Activated gamma-delta T cell (primary cell): ENCODE results near the gene LILRA1.
"Not testable (repeated sequence)": the region's sequence is repeated elsewhere in the genome, so short reads cannot be mapped to it uniquely, and the experiment has no call there.

Experiments used
- DNase-seq: peaks from one replicate; lab custom pipeline; 2025; lab: John Stamatoyannopoulos, UW

The LILRA1 gene

DNA sequence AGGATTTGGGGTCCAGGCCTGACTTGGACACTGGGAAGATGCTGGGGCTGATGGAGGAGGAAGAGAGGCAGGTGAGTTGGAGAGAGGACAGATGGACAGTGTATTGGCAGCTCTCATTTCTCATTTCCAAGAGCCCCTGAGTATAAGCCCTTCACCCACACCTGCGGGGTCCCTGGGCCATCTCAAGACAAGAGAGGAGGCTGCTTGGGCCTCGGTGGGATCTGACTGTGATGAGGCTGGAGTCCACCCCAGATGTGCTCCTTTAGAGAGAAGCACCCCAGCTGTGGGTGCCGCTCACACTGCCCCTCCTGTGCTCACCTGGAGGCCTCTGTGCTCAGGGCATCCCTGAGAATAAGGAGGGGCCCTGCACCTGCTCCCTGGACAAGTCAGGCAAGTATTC is 16.1 kb upstream of the LILRA1 start:
- DNase-seq: no peak

DNA sequence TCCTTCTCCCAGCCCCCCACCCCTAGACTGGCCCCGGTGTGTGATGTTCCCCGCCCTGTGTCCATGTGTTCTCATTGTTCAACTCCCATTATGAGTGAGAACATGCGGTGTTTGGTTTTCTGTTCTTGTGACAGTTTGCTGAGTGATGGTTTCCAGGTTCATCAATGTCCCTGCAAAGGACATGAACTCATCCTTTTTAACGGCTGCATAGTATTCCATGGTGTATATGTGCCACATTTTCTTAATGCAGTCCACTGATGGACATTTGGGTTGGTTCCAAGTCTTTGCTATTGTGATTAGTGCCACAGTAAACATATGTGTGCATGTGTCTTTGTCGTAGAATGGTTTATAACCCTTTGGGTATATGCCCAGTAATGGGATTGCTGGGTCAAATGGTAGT is 15.2 kb upstream of the LILRA1 start:
- DNase-seq: not testable (repeated sequence)

DNA sequence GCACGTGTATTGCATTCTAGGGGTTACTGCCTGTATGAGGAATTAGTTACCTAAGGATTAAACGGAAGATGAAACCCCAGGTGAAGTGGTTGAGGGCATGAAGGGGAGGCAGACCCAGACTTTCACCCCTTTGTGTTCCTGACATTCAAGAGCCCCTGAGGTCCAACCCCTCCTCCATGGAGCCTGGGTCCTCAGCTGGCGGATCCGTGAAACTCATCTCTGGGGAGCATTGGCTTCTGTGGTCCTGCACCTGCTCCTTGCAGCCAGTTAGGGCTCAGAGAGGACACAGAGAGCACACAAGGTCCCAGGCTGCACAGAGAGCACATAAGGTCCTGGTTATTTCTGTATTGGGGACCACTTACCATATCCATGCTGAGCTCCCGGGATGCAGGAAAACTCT is 7.0 kb upstream of the LILRA1 start:
- DNase-seq: no peak

DNA sequence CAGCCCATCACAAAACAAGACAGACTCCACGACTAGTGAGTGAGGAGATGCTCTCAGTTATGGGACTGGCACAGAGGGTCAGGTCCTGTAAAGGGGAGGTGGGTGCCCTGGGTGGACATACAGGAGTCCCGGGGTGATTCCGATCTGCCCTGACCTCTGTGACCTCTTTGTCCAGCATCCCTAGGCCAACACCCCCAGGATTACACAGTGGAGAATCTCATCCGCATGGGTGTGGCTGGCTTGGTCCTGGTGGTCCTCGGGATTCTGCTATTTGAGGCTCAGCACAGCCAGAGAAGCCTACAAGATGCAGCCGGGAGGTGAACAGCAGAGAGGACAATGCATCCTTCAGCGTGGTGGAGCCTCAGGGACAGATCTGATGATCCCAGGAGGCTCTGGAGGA is 6.4 kb upstream of the LILRA1 start:
- no peak for DNase-seq

DNA sequence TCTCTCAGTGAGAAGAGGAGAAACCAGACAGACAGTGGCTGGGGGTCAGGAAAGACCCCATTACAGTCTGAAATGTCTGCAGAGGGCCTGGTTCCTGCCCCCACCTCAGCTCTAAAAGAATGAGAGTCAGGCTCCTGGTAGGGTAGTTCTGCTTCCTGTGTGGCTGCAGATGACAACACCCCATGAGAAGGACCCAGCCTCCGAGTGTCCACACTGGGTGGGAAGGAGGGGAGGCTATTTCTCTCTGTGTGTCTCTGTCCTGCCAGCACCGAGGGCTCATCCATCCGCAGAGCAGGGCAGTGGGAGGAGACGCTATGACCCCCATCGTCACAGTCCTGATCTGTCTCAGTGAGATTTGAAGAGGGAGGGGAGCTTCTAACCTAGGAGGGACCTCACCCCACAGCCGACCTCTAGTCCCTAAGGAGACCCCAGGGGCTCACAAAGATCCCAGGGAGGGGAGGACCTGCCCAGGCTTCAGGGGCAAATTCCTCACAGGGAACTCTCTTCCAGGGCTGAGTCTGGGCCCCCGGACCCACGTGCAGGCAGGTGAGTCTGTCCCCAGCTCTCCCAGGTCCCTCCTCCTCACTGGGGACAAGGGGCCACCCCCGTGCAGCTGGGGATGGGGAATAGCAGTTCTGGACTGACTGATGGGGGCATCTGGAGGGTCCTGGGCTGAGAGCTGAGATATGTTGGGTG is 647 bp downstream of the LILRA1 start:
- DNase-seq: not testable (repeated sequence)

DNA sequence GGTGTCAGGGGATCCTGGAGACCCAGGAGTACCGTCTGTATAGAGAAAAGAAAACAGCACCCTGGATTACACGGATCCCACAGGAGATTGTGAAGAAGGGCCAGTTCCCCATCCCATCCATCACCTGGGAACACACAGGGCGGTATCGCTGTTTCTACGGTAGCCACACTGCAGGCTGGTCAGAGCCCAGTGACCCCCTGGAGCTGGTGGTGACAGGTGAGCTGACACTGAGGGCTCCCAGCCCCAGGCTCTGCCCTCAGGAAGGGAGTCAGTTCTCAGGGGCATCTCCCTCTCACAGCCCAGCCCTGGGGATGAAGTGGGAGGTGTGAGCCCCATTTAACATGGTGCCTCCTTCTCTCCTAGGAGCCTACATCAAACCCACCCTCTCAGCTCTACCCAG is 1.3 kb downstream of the LILRA1 start:
- DNase-seq: no peak

DNA sequence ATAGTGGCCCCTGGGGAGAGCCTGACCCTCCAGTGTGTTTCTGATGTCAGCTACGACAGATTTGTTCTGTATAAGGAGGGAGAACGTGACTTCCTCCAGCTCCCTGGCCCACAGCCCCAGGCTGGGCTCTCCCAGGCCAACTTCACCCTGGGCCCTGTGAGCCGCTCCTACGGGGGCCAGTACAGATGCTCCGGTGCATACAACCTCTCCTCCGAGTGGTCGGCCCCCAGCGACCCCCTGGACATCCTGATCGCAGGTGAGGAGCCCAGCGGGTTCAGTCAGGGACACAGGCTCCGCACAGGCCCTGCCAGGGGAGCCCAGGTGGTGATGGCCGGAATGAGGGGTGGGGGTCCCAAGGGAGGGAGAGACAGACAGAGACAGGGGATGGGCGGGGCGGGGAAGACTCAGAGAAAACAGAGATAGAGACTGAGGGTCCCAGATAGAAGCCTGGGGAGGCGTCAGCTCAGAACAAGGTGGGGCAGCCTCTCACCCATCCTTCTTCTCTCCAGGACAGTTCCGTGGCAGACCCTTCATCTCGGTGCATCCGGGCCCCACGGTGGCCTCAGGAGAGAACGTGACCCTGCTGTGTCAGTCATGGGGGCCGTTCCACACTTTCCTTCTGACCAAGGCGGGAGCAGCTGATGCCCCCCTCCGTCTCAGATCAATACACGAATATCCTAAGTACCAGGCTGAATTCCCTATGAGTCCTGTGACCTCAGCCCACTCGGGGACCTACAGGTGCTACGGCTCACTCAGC is 2.4 kb downstream of the LILRA1 start:
- DNase-seq: not testable (repeated sequence)

DNA sequence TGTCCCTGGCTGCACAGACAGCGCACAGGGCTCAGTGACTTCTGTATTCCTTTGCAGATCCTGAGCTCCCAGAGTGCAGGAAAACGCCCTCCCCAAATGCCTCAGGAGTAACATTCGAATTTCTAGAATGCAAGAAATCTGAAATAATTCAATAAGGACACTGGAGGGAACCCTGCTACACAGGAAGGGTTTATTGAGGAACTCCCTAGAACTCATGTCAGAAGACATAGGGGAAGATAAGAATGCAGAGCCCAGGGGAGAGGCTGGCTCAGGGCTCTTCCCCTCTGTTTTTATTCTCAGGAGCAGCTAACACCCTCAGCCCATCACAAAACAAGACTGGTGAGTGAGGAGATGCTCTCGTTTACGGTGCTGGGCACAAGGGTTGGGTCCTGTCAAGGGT is 6.8 kb downstream of the LILRA1 start:
- DNase-seq: no peak

DNA sequence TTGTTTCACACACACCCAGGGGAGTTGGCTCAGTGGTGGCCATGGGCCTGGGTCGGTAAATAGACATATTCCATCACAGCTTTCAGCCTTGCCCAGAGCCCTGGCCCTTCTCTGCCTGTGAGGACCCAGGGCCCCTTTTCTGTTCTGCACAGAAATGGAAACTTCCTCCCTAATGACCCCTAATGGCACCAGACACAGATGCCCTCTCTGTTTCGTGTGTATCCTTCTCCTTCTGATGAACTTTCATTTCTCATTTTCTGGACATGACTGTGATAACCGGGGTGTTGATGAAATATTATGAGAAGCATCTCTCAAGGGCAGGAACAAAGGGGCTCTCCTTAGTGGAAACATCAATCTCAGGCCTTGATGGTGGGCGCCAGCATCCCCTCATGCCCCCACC is 12.8 kb downstream of the LILRA1 start:
- DNase-seq: no peak

DNA sequence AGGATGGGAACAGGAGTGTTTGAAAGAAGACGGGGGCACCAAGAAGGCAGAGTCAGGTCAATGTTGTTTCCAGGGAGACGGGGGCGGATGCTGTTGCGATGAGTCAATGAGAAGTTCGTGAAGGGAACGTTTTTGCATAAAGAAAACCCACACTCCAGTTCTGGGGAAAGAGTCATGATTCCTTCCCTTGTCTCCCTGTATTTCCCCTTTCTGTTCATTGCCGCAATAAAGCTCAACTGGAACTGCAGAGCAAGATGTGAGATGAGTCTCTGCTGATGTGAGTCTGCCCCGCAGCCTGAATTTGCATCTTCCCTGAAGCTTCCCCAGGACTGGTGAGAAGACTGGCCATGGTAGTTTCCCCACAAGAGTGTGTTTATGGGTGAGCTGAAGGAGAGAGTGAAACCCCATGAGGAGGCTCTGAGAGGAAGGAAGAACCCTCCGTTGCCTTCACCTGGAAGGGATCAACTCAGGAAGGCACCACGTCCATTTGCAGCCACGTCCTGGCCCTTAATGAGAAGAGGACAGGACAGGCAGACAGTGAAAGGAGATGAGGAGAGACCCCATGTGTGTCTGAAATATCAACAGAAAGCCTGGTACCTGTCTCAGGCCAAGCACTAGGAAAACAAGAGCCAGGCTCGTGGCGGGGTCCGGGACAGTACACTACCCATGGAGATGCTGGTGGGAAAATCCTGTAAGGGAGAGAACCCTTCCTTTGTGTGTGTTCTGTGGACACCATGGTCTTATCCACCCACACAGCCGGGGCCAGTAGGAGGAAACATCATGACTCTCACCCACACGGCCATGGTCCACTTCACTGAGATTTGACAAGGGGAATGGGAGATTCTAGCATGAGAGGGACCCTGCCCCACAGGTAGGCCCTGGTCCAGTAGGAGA is 13.7 kb downstream of the LILRA1 start:
- no peak for DNase-seq

DNA sequence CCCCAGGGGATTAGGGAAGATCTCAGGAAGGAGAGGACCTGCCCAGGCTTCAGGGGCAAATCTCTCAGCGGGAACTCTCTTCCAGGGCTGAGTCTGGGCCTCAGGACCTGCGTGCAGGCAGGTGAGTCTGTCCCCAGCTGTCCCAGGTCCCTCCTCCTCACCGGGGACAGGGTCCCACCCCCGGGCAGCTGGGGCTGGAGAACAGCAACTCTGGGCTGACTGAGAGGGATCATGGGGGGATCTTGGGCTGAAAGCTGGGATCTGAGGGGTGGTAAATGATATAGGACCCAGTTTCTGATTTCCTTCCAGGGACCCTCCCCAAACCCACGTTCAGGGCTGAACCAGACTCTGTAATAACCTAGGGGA is 14.3 kb downstream of the LILRA1 start:
- no peak for DNase-seq

DNA sequence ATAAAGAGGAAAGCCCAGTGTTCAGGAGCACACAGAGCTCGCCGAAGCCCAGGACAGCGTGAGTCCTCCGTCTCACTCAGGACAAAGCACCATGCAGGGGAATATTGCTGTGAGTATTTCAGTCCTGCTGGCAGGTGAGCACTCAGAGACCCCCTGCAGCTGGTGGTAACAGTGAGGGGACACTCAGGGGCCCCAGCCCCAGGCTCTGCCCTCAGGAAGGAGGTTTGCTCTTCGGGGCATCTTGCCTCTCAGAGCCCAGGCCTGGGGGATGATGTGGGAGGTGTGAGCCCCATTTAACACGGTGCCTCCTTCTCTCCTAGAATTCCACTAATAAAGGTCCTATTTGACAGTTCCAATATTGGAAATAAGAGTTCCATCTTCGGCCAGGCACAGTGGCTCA is 14.8 kb downstream of the LILRA1 start:
- no peak for DNase-seq

DNA sequence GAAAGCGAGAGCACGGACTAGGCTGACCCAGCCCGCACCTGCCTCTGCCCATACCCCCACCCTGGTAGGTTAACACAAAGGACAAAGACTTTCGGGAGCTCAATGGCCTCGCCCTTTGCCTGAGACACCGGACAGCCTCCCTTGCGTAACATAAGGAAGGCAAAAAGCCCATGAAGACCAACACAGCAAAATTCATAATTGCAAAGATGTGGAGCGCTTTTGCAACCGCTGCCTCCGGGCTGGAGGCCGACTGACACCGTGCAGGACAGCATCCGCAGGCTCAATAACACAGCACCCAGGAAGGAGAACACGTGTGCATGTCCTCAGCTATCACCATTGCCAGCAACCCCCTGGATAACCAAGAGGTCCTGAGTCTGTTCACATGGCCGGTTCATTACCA is 15.4 kb downstream of the LILRA1 start:
- no peak for DNase-seq

DNA sequence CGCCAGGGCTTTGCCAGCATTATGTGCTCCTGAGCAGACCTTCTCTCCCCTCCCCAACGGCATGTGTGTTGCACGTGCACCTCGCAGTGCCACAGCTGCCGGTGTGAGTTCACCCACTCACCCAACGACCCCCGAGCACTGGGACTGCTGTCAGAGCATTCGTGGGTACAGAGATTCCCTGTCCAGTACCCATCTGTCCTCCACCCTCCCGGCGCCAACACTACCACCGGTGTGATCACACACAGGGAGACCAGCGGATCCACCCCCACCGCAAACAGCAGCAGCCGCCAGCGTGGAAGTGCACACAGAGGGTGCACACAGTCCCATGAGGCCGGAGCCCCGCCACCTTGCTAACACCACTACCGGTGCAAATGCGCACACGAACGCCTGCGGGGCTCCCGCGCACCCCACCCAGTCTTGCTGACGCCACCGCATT is 15.9 kb downstream of the LILRA1 start:
- no peak for DNase-seq

DNA sequence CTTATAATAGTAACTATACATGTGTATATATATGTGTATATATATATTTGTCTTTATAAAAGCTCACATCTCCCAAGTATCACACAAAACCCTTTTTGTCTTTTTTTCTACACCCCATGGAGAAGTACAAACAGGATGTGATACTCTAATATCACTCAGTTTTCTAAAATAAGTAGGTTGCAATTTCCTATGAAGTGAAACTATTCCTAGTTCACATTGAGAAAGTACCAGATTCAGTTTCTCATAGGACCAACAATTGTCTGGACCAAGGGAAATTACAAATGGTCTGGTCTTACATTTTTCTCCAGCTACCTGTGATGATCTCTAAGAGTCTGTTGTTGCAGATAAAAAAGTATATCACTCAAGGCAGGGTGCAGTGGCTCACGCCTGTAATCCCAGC is 19.0 kb downstream of the LILRA1 start:
- DNase-seq: no peak

DNA sequence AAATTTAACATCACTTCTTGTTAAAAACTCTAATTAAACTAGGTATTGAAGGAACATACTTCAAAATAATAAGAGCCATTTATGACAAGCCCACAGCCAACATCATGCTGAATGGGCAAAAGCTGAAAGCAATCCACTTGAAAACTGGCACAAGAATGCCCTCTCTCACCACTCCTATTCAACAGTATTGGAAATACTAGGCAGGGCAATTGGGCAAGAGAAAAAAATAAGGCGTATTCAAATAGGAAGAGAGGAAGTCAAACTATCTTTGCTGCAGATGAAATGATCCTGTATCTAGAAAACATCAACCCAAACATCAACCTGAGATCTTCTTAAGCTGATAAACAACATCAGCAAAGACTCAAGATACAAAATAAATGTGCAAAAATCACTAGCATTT is 21.3 kb downstream of the LILRA1 start:
- DNase-seq: no peak

DNA sequence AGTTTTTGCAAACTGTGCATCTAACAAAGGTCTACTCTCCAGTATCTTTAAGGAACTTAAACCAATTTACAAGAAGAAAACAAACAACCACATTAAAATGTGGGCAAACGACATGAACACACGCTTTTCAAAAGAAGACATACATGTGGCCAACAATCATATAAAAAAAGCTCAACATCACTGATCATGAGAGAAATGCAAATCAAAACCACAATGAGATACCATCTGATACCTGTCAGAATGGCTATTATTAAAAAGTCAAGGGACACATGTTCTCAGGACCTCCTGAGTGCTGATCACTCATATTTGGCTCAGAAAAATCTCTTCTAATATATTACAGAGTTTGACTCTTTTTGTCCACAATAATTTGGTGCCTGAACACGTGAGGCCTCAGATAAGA is 22.6 kb downstream of the LILRA1 start:
- DNase-seq: no peak

DNA sequence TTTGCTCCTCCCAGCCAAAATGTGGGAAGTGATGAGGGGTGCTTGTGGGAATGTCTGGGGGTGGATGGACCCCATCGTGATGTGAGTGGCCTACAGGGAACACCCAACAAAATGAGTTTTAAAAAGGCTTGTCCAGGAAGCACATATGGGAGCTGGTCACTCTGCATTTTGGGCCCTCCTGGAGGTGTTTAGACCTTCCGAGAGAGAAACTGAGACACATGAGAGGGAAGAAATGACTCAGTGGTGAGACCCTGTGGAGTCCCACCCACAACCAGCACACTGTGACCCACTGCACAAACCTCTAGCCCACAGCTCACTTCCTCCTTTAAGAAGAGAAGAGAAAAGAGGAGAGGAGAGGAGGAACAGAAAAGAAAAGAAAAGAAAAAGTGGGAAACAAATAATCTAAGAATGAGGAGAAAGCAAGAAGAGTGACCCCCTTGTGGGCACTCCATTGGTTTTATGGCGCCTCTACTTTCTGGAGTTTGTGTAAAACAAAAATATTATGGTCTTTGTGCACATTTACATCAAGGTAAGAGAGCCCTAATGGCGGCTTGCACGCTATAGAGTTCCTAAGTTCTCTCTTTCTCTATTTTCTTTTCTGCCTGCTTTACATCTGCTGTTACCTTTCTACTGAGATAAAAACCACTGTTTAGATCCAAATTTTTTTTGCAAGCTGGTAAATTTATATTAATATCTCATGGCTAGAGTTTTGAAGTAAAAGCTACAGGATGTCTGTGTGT is 23.6 kb downstream of the LILRA1 start:
- DNase-seq: no peak

DNA sequence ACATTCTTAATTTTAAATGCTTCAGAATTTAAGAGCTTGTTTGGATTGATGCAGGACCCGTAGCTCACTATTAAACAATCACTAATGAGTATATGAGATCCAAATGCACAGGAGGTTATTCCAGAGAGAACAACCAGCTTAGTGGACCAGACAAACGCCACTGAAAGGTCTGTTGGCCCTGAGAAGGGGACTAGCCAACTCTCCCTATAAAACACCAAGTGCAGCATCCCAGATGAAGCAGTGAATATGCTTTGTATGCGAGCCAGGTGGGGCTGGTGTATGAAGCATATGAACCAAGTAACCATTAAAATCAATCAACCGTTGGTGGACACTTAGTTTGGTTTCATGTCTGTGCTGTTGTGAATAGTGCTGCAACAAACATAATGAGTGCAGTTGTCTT is 27.0 kb downstream of the LILRA1 start:
- no peak for DNase-seq

DNA sequence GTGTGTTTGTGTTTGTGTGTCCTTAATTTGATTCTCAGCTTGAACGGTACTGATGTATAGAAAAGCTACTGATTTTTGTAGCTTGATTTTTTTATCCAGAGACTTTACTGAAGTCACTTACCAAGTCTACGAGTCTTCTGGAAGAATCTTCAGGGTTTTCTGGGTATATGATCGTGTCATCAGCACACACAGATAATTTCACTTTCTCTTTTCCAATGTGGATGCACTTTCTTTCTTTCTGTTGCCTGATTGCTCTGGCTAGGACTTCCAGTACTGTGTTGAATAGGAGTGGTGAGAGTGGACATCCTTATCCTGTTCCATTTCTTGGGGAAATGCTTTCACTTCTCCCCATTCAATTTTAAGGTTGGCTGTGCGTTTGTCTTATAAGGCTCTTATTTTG is 29.0 kb downstream of the LILRA1 start:
- DNase-seq: no peak

DNA sequence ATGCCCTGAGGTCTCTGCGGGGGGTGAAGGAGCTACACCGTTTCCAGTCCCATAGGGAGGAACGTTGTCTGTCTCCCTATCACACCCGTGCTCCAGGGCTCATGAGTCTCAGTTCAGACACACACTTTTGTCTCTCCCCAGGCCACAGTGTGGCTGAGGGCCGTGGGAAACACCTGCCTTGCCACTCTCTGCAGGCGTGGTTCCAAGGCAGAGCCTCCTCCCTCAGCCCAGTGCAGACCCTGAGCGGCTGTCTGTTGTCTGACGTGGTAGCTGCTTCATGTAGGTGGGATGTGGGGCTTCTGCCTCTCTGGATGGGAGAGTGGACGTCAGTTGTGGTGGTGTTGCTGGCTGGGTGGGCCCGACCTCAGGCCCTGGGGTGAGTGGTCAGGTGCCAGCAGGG is 30.8 kb downstream of the LILRA1 start:
- not testable (repeated sequence) for DNase-seq
